TTC549 (cell line): ENCODE data around the gene CCDC184.
"Not testable (repeated sequence)": the region's sequence is repeated elsewhere in the genome, so short reads cannot be mapped to it uniquely, and the experiment has no call there.

Source experiments
- FAIRE-seq: peaks from 2 replicates; lab custom pipeline; 2012; peaks lifted over from hg19 to GRCh38; lab: Jason Lieb, UNC

The CCDC184 gene

DNA sequence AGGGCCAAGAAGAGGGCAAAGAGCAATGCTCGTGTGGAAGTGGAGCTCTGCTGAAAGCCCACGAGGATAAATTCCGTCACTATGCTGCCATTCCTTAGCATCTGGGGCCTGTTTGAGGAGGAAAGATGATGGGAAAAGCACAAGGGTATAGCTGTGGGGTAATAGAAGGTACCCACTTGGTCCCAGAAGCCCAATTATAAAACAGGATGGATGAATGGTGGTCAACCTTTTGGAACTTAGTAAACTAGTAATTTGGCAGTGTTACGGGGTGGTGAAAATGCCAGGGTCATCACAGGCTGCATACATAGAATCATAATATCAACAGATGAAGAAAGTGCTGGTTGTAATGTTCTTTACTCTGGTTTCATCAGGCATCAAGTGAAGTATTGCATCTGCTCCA, 19.7 kb downstream of the CCDC184 start, which contains the start of gene OR10AD1:
TSS of gene OR10AD1 (minus strand) at position 101 of the 400 bp plus-strand sequence. CDS start at position 101, 0 bp downstream.
- FAIRE-seq = no peak

DNA sequence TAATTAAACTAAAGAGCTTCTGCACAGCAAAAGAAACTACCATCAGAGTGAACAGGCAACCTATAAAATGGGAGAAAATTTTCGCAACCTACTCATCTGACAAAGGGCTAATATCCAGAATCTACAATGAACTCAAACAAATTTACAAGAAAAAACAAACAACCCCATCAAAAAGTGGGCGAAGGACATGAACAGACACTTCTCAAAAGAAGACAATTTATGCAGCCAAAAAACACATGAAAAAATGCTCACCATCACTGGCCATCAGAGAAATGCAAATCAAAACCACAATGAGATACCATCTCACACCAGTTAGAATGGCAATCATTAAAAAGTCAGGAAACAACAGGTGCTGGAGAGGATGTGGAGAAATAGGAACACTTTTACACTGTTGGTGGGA, 26.1 kb downstream of the CCDC184 start:
- not testable (repeated sequence) for FAIRE-seq

DNA sequence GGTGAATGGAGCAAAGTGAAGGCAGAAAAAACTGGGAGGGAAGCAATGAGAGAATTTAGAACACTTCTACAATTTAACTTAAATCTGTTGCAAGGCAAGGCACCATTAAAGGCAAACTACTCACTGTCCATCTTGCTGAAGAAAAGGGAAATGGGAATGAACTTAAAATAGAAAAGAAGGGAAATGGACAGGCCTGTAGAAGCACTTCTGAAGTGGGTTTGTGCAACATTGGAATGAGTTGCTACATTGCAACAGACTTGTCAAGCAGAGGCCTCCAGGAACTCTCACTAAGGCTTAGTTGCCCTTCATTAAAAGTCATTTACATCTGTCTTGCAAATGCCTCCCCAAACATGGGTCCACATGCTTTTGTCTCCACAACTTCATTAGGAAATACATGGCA, 33.3 kb downstream of the CCDC184 start:
- FAIRE-seq = no peak

DNA sequence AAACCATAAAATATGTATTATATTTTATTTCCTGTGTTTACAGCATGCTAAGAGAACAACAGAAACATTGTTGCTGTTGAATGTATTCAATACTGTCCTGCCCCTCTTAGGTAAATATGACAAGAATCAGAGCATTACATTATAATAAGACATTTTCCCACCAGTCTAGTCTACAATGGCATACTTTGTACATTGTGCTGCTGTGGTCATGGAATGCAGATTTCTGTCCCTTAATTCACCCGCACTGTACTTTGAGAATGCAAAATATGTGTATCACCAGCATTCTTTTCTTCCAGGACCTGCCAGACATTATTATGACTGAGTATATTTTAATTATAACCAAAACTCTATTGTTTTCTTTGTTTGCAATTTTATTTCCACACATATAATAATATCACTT, 36.2 kb downstream of the CCDC184 start:
- FAIRE-seq = no peak

DNA sequence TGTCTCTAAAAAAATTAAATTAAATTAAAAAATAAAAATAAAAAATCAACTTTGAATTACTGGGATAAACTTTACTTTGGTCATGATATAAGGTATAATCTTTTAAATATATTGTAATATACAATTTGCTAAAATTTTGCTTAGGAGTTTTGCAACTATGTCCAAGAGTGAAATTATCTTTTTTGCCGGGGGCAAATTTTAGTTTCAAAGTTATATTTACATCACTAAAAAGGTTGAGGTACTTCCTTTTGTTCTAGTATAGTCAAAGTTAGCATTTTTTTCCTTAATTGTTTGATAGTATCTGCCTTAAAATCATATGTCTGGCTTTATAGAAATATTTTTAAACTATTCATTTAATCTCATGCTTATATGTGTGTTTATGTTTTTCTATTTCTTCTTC, 37.3 kb downstream of the CCDC184 start:
- peak; percentile 7 for FAIRE-seq

DNA sequence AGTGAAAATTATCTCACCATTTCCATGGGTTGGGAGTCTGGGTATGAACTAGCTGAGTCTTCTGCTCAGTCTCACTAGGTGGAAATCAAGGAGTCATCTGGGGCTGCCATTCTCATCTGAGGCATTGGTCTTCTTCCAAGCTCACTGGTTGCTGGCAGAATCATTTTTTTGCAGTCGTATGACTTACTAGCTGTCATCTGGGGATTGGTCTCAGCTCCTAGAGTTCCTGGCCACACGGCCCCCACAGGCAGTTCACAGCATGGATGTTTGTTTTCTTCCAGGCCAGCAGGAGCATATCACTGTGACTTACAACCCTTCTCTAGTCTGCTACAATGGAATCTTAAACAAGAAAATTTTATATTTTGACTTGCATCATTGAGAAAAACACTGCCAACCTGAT, 38.2 kb downstream of the CCDC184 start:
- no peak for FAIRE-seq

DNA sequence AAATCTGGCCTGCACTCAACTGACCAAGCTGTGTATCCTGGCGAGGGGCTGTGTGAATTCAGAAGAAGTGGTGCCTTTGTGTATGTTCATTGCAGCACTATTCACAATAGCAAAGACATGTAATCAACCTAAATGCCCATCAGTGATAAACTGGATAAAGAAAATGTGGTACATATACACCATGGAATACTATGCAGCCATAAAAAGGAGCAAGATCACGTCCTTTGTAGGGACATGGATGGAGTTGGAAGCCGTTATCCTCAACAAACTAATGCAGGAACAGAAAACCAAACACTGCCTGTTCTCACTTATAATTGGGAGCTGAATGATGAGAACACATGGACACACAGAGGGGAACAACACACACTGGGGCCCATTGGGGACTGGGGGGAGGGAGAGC, 41.1 kb downstream of the CCDC184 start:
- not testable (repeated sequence) for FAIRE-seq

DNA sequence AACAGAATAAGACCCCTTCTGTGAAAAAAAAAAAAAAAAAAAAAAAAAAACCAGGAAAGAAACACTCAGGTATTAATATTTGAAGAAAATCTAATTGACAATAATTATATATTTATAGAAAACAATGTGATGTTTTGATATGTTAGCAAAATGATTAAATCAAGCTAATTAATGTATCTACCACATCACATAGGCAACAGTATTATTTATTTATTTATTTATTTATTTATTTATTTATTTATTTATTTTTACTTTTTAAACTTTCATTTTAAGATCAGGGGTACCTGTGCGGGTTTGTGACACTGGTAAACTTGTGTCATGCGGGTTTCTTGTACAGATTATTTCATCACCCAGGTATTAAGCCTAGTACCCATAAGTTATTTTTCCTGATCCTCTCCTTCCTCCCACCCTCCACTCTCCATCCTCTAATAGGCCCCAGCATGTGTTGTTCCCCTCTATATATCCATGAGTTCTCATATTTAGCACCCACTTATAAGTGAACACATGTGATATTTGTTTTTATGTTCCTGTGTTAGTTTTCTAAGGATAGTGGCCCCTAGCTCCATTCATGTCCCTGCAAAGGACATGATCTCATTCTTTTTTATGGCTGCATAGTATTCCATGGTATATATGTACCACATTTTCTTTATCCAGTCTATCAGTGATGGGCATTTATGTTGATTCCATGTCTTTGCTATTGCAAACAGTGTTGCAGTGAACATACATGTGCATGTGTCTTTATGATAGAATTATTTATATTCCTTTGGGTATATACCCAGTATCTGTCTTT, 47.9 kb downstream of the CCDC184 start:
- FAIRE-seq = not testable (repeated sequence)
